C4-2B (cell line): Measurements from ENCODE around the gene ATP8B4.

ENCODE experiments used
- H3K27ac ChIP-seq: fragments of 450-650 bp; 2 replicates; pipeline ENCODE4 v1.5.1; 2017
- ZFX ChIP-seq: fragments of 450-650 bp; IDR thresholded peaks from 2 replicates; pipeline ENCODE4 v1.6.1; 2017
- TF ChIP-seq, protein P1 (sequence below): fragments of 450-650 bp; conservative IDR thresholded peaks from 2 replicates; pipeline ENCODE4 v1.5.1; 2017; ENCODE audit warnings: mild to moderate bottlenecking

Gene ATP8B4

GRCh38 chr15:50119063-50120040 is at the start of gene ATP8B4:
TSS of gene ATP8B4 (minus strand) at chr15:50119233. CDS start at chr15:50106966, 12,267 bp downstream.
- TF ChIP-seq, protein P1, sequence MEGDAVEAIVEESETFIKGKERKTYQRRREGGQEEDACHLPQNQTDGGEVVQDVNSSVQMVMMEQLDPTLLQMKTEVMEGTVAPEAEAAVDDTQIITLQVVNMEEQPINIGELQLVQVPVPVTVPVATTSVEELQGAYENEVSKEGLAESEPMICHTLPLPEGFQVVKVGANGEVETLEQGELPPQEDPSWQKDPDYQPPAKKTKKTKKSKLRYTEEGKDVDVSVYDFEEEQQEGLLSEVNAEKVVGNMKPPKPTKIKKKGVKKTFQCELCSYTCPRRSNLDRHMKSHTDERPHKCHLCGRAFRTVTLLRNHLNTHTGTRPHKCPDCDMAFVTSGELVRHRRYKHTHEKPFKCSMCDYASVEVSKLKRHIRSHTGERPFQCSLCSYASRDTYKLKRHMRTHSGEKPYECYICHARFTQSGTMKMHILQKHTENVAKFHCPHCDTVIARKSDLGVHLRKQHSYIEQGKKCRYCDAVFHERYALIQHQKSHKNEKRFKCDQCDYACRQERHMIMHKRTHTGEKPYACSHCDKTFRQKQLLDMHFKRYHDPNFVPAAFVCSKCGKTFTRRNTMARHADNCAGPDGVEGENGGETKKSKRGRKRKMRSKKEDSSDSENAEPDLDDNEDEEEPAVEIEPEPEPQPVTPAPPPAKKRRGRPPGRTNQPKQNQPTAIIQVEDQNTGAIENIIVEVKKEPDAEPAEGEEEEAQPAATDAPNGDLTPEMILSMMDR, result no peak
- TF ChIP-seq ZFX, result no peak
- H3K27ac ChIP-seq, result no peak within 1 kb of the TSS

- TF ChIP-seq, protein P1, result no peak
- no peak for TF ChIP-seq ZFX
- H3K27ac ChIP-seq, result no peak overlapping the region
Observed at GRCh38 chr15:50168379-50168778, 49.3 kb upstream of the ATP8B4 start.

GRCh38 chr15:50167110-50167509 is 48.1 kb upstream of the ATP8B4 start:
- TF ChIP-seq, protein P1, result no peak
- TF ChIP-seq ZFX, result no peak
- no peak overlapping the region for H3K27ac ChIP-seq

DNA sequence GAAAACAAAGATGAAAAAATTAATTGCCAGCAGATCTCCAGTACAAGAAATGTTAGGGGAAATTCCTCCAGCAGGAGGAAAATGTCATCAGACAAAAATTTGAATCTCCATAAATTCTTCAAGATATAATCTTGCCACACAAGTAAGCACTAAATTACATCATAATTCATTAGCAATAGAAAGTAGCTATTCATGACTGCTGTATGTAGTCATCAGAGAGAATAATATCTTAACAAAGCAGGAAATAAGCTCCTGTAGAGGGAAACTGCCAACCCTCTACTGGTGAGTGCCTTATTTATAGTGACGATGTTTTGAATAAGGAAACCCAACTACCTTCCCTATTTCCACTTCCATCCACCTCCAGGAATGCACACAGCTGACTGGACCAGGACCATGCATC is 47.2 kb upstream of the ATP8B4 start:
- no peak for TF ChIP-seq ZFX
- TF ChIP-seq, protein P1, result no peak
- H3K27ac ChIP-seq, result no peak overlapping the region

- TF ChIP-seq ZFX, result no peak
- TF ChIP-seq, protein P1, result no peak
- H3K27ac ChIP-seq, result peak overlapping the region; percentile 15; the same call in 1 of the 2 replicates
Observed at GRCh38 chr15:50164458-50164857, 45.4 kb upstream of the ATP8B4 start.

DNA sequence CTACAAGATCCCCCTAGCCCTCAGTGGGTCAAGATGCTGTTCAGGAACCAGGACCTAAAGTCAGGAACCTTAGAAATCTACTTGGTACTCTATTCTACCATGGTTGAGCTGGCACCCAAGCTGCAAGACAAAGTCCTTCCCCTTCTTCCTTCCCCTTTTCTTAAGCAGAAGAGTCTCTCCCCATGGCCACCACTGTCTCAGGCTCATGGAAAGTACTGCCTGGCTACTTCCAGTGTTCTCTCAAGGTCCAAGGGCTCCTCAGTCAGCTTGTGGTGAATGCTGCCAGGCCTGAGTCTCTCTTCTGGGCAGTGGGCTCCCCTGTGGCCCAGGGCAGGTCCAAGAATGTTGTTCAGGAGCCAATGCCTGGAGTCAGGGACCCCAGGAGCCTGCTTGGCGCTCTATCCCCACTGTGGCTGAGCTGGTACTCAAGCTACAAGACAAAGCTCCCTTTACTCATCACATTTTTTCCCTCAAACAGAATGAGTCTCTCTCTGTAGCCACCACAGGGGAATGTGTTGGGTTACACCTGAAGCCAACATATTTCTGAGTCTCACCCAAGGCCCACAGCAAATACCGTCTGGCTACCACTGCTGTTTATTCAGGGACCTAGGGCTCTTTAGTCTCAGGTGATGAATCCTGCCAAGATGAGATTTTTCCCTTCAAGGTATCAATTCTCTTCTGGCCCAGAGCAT is 44.8 kb upstream of the ATP8B4 start:
- no peak for TF ChIP-seq ZFX
- TF ChIP-seq, protein P1, result no peak
- peak overlapping the region; percentile 15 for H3K27ac ChIP-seq
